KMS-11 (cell line): ENCODE data around the gene C9orf153.

Source experiments
- H2AFZ ChIP-seq: fragments of 200-600 bp; sonication (generic); 2 replicates; pipeline ENCODE4 v1.6.1; 2016; ENCODE audit warnings: antibody characterized with exemption, mixed run types, low read depth
- H3K27ac ChIP-seq: fragments of 200-600 bp; sonication (generic); 2 replicates; pipeline ENCODE4 v1.6.1; 2016; ENCODE audit warnings: mild to moderate bottlenecking, mixed run types
- H3K27me3 ChIP-seq: fragments of 200-600 bp; sonication (generic); 2 replicates; pipeline ENCODE4 v1.6.1; 2017; ENCODE audit warnings: mild to moderate bottlenecking, low read depth, mixed run types, moderate library complexity; ENCODE audit not compliant: insufficient read depth
- H3K36me3 ChIP-seq: fragments of 200-600 bp; sonication (generic); 2 replicates; pipeline ENCODE4 v1.6.1; 2017; ENCODE audit warnings: mild to moderate bottlenecking, mixed run types; ENCODE audit not compliant: insufficient read depth
- H3K4me1 ChIP-seq: fragments of 200-600 bp; sonication (generic); 2 replicates; pipeline ENCODE4 v1.6.1; 2016; ENCODE audit warnings: mild to moderate bottlenecking, low read depth, mixed run types; ENCODE audit not compliant: poor library complexity, severe bottlenecking
- H3K4me2 ChIP-seq: fragments of 200-600 bp; sonication (generic); 2 replicates; pipeline ENCODE4 v1.7.0; 2016; ENCODE audit warnings: mild to moderate bottlenecking, mixed run types
- H3K4me3 ChIP-seq: fragments of 200-600 bp; sonication (generic); IDR thresholded peaks from 2 replicates; pipeline ENCODE4 v1.6.1; 2017; ENCODE audit warnings: low read depth, low read length, mixed read lengths; ENCODE audit not compliant: insufficient read depth
- H3K79me2 ChIP-seq: fragments of 200-600 bp; sonication (generic); 2 replicates; pipeline ENCODE4 v1.6.1; 2016; ENCODE audit warnings: low read depth, mixed run types; ENCODE audit not compliant: insufficient read depth
- H3K9ac ChIP-seq: fragments of 200-600 bp; sonication (generic); 2 replicates; pipeline ENCODE4 v1.6.1; 2016; ENCODE audit warnings: mild to moderate bottlenecking, mixed run types
- H4K20me1 ChIP-seq: fragments of 200-600 bp; sonication (generic); 2 replicates; pipeline ENCODE4 v1.6.1; 2016; ENCODE audit warnings: mild to moderate bottlenecking, mixed run types; ENCODE audit not compliant: insufficient read depth
- CTCF ChIP-seq: fragments of 200-600 bp; sonication (generic); conservative IDR thresholded peaks from 2 replicates; pipeline ENCODE4 v1.6.1; 2017; ENCODE audit warnings: low read depth, mild to moderate bottlenecking, antibody characterized with exemption, low read length, moderate library complexity, mixed read lengths

C9orf153 gene

GRCh38 chr9:86230858-86231257 lies 28.6 kb downstream of the C9orf153 start:
- no peaks in the 10 kb centered on the region for H3K79me2 ChIP-seq
- H2AFZ ChIP-seq, result no peak overlapping the region
- H3K27ac ChIP-seq, result no peak overlapping the region
- H3K36me3 ChIP-seq, result no peaks in the 10 kb centered on the region
- no peaks in the 10 kb centered on the region for H3K4me1 ChIP-seq
- no peak overlapping the region for H3K9ac ChIP-seq
- H3K27me3 ChIP-seq, result no peaks in the 10 kb centered on the region
- TF ChIP-seq CTCF, result no peak
- H3K4me2 ChIP-seq, result no peak overlapping the region
- no peaks in the 10 kb centered on the region for H4K20me1 ChIP-seq
- H3K4me3 ChIP-seq, result no peak overlapping the region

- H3K27ac ChIP-seq, result no peak overlapping the region
- H3K27me3 ChIP-seq, result no peaks in the 10 kb centered on the region
- no peak overlapping the region for H3K4me2 ChIP-seq
- no peak overlapping the region for H2AFZ ChIP-seq
- H3K79me2 ChIP-seq, result no peaks in the 10 kb centered on the region
- H3K4me3 ChIP-seq, result no peak overlapping the region
- TF ChIP-seq CTCF, result no peak
- H3K4me1 ChIP-seq, result peaks cover 9% of the 10 kb centered on the region
- H4K20me1 ChIP-seq, result no peaks in the 10 kb centered on the region
- no peak overlapping the region for H3K9ac ChIP-seq
- H3K36me3 ChIP-seq, result no peaks in the 10 kb centered on the region
These were observed 36.8 kb downstream of the C9orf153 start for GRCh38 chr9:86222667-86223066.

- Histone ChIP-seq H3K9ac (no peak overlapping the region), H3K4me2 (no peak overlapping the region), H3K4me1 (peaks cover 9% of the 10 kb centered on the region), H3K27me3 (no peaks in the 10 kb centered on the region), H3K36me3 (no peaks in the 10 kb centered on the region), H4K20me1 (no peaks in the 10 kb centered on the region), H2AFZ (no peak overlapping the region), H3K27ac (no peak overlapping the region), H3K4me3 (no peak overlapping the region), H3K79me2 (no peaks in the 10 kb centered on the region)
- TF ChIP-seq CTCF, result no peak
These were observed 39.9 kb downstream of the C9orf153 start for GRCh38 chr9:86219606-86220005.

- Histone ChIP-seq H3K4me1 (peaks cover 9% of the 10 kb centered on the region), H2AFZ (no peak overlapping the region), H4K20me1 (no peaks in the 10 kb centered on the region), H3K36me3 (no peaks in the 10 kb centered on the region), H3K27me3 (no peaks in the 10 kb centered on the region), H3K27ac (no peak overlapping the region), H3K4me2 (no peak overlapping the region), H3K4me3 (no peak overlapping the region), H3K79me2 (no peaks in the 10 kb centered on the region), H3K9ac (no peak overlapping the region)
- TF ChIP-seq CTCF, result no peak
These were observed 42.2 kb downstream of the C9orf153 start for GRCh38 chr9:86217076-86217755.
